Renal cortical epithelial cell (primary cell): ENCODE results near the gene ITPRIP. TPM values are rescaled to one million over a fixed set of nuclear protein-coding genes. Genes with fewer than 3 reads are reported as not detected.

Experiments
- DNase-seq: peaks from one replicate; pipeline ENCODE4 v3.0.0-alpha.2; 2011; ENCODE audit warnings: low read depth
- total RNA-seq: library from RNA; depleted of rRNA; stranded (reverse); fragments of >200 nt; gene quantifications from 2 replicates; pipeline ENCODE4 v1.2.3, GENCODE V29; 2014

The ITPRIP gene
- total RNA-seq, 1 donor from 2014 or later: 8.1 TPM

- DNase-seq: no peak
Measured at GRCh38 chr10:104288355-104288754, 49.9 kb downstream of the ITPRIP start.

DNA sequence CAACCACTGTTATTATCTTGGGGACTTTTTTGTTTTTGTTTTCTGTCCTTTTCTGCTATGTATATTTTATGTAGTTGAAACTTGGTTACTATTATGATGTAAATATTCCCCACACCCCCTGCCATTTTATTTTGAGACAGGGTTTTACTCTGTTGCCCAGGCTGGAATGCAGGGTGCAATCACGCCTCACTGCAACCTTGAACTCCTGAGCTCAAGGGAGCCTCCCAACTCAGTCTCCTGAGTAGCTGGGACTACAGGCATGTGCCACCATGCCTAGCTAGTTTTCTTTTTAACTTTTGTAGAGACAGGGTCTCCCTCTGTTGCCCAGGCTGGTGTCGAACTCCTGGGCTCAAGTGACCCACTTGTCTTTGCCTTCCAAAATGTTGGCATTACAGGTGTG lies 51.3 kb downstream of the ITPRIP start:
- no peak for DNase-seq

DNA sequence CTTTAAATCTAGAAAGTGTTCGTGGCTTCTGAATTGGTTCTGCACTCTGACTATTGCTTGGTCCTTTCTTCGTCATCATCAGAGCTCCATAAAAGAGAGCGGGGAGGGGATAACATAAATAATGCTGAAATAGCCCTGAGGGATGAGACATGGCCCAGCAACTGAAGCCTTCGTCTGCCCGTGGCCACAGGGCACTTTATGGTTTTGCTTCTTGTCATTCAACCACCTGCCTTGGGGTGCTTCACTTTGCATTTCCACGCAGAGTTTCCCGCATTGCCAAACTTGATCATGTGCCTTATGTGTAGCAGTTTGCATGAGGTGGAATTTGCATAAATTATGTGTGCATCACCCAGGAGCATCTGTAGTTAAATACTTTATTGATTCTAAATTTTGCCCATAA lies 53.4 kb downstream of the ITPRIP start:
- no peak for DNase-seq

DNA sequence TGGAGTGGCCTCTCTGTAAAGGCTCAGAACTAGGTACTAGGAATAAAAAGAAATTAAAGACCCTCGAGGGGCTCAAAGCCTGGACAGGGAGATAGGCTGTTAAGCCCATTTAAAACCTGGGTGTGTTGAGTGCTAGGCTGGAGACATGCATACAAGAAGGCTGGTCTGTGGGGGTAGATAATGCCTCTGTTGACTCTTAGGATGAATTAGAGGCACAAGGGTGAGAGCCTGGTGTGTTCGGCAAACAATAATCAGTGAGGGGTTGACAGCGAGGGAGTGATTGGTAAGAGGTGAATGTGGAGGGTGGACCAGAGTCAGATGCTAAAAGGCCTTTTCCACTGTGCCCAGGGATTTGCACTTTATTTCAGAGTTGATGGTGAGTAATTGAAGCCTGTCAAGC lies 56.6 kb downstream of the ITPRIP start:
- no peak for DNase-seq

DNA sequence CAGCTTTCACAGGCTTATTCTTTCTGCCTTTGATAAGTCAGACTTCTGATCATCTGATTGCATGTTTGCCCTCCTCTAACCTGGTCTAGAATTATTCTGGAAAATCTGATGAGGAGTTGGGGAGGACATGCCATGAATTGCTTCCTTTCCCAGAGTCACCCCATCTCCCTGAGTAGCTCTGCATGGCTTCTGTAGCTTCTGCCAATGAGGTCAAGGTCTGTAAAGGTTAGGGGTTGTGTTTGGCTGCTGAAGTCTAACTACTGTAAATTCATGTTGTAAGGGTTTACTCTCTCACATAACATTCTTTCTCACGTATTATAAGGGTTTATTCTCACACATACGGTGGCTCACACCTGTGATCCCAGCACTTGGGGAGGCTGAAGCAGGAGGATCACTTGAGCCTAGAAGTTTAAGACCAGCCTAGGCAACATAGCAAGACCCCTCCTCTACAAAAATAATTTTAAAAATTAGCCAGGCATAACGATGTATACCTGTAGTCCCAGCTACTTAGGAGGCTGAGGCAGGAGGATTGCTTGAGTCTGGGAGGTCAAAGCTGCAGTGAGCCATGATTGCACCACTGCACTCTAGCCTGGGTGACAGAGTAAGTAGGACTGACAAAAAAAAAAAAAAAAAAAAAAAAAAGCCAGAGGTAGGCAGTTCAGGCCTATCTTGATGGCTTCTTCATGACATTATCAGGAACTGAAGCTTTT lies 58.6 kb downstream of the ITPRIP start:
- no peak for DNase-seq

- DNase-seq: no peak
Measured at GRCh38 chr10:104277785-104278184, 60.5 kb downstream of the ITPRIP start.

DNA sequence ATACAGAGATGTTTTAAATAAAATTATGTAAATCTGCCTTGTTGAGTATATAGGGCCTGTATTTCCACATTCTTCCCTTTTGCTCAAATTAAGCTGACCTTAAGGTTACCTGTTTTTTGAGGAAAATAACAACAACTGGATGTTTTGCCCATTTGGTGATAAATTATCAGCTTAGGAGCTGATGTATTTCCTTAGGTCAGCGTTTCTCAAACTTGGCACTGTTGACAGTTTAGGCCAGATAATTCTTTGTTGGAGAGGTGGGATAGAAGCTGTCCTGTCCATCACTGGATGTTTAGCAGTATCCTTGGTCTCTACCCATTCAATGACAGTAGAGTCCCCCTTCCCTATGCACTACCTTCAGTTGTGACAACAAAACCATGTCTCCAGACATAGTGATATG lies 62.1 kb downstream of the ITPRIP start:
- no peak for DNase-seq

DNA sequence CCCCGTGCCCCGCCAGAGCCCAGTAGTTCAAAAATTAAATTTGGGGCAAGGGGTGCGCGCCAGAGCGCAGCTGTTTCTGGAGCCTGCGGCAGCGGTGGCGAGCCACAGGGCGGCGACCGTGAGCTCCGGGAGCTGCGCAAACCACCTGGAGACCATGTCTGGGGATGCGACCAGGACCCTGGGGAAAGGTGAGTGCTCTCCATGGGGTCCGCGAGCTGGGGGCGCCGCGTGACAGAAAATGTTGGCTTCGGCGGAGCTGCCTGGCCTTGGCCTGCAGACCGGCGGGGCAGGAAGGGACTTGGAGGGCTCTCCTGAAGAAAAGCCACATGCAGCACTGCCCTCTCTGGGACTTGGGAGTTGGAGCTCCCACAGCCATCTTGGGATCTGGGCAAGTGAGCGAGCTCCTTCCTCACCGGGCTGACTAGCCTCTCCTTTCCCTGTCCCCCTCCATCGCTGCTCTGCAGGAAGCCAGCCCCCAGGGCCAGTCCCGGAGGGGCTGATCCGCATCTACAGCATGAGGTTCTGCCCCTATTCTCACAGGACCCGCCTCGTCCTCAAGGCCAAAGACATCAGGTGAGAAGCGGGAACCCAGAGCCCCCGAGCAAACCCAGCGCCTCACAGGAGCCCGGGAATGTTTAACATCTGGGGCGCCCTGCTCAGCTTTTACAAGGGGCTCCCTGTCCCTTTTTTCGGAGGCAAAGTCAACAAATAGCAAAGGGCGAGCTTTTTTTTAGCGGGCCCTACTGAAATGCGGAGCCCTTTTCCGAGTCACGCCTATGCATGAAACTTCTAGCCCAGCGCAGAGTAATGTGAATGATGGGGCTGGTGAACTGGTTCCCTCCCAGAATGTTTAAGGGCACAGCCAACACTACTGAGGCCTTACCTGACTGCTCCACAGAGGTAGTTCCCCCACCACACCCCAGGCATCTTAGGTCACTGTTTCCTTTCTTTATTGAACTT lies 63.2 kb downstream of the ITPRIP start:
- DNase-seq: peak; percentile 44

DNA sequence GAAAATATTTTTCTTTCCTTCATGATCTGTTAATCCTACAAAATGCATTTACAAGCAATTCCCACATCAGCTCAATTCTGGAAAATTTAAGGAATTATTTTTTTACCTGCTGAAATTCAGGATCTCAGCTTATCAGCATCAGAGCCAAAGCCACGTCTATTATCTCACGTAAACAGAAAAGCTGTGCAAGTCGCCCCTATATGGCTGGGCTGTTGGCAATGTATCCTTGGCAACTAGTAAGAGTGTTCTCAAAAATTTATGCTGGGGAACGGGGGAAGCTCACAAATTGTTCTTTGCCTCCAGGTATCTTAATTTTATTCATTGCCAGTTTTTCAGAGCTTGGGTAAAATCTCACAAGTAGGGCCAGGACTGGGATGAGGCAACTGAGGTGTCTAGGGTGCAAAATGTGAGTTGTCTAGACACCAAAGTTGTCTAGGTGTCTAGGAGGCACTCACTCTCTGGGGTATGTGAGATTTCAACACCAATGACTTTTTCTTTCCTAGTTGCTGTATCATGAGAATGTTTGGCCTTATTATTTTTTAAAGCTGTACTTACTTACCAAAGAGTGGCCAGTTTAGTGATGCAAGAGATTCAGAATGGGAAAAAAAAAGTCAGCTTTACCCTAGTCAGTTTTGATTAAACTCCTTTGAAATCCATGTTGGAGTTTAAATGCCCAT lies 64.2 kb downstream of the ITPRIP start:
- no peak for DNase-seq

DNA sequence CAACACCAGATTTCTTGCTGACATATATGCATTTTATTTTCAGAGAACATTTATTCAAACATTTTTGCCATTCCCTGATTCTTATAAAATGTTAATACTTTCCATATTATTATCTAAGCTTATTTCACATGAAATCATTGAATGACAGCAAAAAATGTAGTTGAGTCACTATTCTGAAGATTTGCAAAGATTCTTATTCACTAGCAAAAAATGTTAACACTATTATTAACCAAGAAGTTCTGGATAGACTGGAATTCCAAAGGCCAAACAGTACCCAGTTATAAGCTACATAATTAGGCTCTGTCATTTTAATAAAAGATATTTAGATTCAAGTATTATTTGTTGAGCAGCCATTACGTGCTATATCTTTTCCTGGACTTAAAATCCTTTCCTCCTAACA lies 65.0 kb downstream of the ITPRIP start:
- no peak for DNase-seq

DNA sequence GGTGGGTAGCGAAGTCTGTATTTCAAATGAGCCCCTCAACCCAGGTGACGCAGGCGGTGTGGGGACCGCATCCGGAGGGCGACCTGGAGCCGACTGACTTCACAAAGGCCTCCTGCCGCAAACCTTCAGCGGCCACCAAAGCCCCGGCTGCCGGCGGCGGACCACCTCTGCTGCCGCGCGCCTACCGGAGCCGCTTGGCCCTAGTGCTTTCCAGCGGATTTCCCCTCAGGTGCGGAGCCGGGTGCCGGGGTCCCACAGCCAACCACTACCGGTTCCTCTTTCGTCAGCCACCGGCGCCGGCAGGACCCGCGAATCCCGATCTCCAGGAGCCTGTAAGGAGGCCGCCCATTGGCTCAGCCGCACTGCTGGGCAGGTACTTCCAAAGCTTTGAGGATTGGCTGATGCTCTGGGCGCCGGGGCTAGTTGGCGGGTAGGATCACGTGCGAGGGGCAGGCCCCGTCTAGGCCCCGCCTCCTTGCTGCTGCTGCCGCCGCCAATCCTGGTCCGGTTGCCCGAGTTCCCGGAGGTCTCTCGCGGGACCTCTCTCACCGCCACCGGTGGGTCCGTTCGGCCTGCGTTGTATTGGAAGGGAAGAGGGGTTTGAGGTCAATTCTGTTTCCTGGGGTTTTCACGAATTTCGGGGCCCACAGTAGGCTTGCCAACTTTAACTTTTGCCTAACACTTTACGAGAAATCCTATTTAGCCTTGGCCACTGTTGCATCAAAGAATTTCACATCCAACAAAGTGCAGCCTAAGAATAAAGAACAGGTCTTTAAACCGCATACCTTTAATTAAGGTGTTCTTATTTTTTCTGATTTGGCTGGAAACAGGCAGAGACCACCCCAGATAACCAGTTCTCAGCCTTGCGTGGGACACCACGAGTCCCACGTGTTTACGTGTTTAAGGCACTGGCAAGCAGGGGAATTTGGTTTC lies 69.3 kb downstream of the ITPRIP start, which contains the start of gene GSTO2:
TSS of gene GSTO2 (plus strand) at position 472 of the 933 bp plus-strand sequence. CDS start 5,732 bp downstream, outside the sequence.
- peak; percentile 97 for DNase-seq

GRCh38 chr10:104268405-104268712 lies 69.9 kb downstream of the ITPRIP start:
- no peak for DNase-seq

- no peak for DNase-seq
Measured at GRCh38 chr10:104267721-104268404, 70.4 kb downstream of the ITPRIP start.

DNA sequence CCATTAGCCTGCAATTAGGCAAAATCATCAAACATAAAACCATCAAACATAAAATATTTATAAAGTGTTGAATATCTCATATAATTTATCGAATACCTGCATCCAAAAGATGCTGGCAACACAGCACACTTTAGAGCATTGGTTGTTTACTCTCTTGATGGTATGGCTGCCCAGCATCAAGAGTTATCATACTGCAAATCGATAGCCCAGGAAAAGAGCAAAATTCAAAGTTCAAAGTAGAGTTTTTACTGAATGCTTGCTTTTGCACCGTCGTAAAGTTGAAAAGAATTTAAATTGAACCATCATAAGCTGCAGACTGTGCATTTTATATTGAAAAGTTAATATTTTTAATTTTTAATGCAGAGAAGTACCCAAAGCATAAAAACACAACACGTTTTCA lies 73.5 kb downstream of the ITPRIP start:
- DNase-seq: no peak

DNA sequence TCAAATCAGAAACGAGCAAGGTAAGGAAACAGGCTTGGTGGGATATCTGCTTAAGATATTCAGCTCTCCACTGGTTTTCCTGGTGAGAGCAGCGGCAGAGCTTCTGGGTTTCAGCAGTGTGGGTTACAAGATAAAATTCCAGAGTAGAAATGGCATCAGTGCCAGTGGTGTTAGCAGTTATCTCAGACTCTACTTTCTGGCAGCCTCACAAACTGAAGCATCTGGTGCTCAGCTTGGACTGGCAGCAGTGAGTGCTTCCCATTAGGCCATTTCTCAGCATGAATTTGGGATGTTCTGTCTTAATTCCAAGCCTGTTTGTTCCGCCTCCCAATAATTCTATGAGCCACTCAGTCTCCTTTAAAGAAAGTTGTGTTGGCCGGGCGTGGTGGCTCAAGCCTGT lies 76.2 kb downstream of the ITPRIP start:
- no peak for DNase-seq

DNA sequence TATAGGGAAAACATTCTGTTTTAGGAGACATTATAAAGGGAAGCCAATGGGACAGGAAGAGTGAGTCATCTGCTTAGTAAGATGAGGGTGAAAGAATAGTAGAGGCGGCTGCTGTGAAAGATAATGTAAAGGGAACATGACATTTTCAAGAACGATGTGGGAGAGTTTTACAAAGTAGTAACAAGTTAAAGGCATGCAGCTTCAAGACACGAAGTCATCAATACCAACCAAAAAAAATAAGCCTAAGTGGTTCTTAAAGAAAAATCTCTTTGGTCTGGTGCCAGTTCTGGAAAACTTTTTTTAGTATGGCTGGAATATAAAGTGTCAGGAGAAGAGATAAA lies 77.5 kb downstream of the ITPRIP start:
- DNase-seq: no peak

DNA sequence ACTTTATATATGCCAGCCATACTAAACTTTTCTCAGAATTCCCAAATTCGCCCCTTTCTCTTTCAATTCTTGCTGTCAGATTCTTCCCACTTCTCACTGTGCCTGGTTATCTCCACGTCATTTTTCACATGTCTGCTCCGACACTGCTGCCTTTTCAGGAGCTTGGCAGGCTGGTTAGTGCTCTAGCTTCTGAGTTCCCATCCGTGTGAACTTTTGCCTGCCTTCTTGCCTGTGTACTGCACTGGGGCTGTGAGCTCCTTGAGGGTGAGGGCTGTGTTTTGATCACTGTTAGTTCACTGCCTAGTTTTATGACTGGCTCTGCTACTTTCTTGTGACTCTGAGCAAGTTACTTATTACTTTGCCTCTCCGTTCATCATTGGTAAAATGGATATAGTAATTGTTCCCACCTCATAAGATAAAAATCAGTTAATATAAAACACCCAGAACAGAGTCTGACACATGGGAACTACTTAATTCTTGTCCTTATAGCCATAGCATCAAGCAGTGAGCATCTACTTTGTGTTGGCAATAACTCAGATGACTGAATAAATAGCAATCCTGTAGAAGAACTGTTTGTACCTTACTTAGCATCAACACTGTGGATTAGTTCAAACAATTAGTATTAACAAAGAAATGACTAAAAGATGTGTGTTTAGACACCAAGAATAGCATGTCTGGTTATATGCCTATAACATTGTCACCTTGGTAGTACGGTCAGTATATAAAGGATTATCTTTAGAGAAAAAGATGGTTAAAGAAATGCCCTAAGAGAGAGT lies 78.1 kb downstream of the ITPRIP start:
- peak; percentile 76 for DNase-seq
